Subcutaneous adipose tissue (tissue), 4 donors: ENCODE measurements around the gene SLFNL1. TPM values are rescaled to one million over a fixed set of nuclear protein-coding genes. Genes with fewer than 3 reads are reported as not detected.

Source experiments
- total RNA-seq, 4 donors: library from RNA; depleted of rRNA; stranded (reverse); fragments of >200 nt; gene quantifications; one replicate each; pipeline ENCODE4 v1.1.0, GENCODE V29; 2016
- TF ChIP-seq, protein P1 (sequence below): fragments of 450-650 bp; IDR thresholded peaks from one replicate; pipeline ENCODE4 v1.5.1; 2016; ENCODE audit warnings: low read depth, mild to moderate bottlenecking, control low read depth, antibody characterized with exemption, moderate library complexity

SLFNL1 gene
- total RNA-seq, 4 donors from 2014 or later, result 0.16 to 0.44 (median 0.18) TPM

- TF ChIP-seq, protein P1, sequence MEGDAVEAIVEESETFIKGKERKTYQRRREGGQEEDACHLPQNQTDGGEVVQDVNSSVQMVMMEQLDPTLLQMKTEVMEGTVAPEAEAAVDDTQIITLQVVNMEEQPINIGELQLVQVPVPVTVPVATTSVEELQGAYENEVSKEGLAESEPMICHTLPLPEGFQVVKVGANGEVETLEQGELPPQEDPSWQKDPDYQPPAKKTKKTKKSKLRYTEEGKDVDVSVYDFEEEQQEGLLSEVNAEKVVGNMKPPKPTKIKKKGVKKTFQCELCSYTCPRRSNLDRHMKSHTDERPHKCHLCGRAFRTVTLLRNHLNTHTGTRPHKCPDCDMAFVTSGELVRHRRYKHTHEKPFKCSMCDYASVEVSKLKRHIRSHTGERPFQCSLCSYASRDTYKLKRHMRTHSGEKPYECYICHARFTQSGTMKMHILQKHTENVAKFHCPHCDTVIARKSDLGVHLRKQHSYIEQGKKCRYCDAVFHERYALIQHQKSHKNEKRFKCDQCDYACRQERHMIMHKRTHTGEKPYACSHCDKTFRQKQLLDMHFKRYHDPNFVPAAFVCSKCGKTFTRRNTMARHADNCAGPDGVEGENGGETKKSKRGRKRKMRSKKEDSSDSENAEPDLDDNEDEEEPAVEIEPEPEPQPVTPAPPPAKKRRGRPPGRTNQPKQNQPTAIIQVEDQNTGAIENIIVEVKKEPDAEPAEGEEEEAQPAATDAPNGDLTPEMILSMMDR, result no peak
Measured at GRCh38 chr1:40985875-40986274, 35.6 kb downstream of the SLFNL1 start.

- TF ChIP-seq, protein P1, result no peak
Measured at GRCh38 chr1:40985161-40985560, 36.4 kb downstream of the SLFNL1 start.

DNA sequence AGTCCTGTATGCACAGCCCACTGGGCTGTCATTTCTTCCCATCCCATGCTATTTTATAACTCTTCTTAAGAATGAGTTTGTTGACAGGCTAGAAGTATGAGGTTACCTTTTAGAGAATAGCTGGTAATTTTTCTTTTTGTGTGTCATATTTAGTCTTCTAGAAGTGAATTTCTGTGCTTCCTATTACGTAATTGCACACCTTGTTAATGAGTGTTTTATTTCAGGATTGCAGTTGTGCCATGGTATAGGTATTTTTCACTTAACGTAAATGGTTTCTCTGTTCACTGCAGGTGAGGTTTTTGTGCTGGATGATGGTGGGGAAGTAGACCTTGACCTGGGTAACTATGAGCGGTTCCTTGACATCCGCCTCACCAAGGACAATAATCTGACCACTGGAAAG is 37.0 kb downstream of the SLFNL1 start:
- TF ChIP-seq, protein P1, result no peak

DNA sequence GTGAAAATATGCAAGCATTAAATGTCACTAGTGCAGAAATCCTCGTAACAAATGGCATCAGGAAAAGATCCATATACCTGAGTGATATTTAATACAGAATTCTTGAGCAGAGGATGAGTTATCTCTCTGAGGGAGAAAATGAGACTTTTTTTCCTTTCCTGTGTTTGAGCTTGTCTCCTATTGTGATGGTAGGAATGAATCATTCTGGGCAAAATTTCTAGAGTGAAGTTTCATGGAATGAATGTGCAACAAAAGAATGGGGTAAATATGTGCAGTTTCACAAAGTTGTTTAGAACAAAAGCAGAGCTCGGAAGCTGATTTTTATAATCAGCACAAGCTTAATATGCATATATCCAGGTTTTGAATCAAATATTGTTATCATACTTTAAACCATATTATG is 37.5 kb downstream of the SLFNL1 start:
- TF ChIP-seq, protein P1, result no peak

- TF ChIP-seq, protein P1, result no peak
Measured at GRCh38 chr1:40983286-40983685, 38.2 kb downstream of the SLFNL1 start.

DNA sequence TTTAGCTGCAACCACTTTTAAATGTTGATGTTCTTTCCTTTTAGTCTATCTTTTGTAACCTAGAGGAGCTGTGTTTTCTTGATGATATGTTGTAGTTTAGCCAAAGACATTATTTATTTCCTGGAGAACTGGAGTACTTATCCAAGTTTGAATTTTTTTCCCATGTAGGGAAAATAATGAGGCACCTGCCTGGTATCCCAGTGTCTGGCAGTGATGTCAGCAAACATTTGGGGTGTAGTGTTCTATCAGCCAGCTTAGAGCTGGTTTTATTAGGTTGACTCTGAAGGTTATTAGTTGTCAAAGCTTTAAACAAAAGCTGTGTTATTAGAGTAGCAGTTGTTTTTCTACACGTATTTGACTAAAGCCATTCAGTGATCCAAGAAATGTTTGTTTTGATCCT is 38.8 kb downstream of the SLFNL1 start:
- TF ChIP-seq, protein P1, result no peak

- TF ChIP-seq, protein P1, result no peak
Measured at GRCh38 chr1:40981691-40982448, 39.7 kb downstream of the SLFNL1 start.
